K562 (cell line): ENCODE results near the gene WWTR1. TPM values are rescaled to one million over a fixed set of nuclear protein-coding genes. Genes with fewer than 3 reads are reported as not detected.

ENCODE experiments used
- ATAC-seq: fragments of 200-7000 bp; cut with Tn5 transposase; 3 replicates; pipeline ENCODE4 v1.9.1; 2020; ENCODE audit warnings: moderate library complexity
- BruUV-seq: library from RNA; stranded (reverse); fragments of 400-500 nt; replicated peaks from 2 replicates; lab custom pipeline; 2021; lab: Mats Ljungman, UMichigan
- CTCF ChIA-PET: fragments of 300-600 bp; formaldehyde crosslinking; extraction: SDS; loops from one replicate; lab custom pipeline; 2021; ENCODE audit warnings: low intra/inter-chr PET ratio; lab: Yijun Ruan, JAX
- POLR2A ChIA-PET: fragments of 300-600, 350-650 bp; sonication (Branson Sonifier 250); formaldehyde crosslinking; extraction: SDS; loops from one replicate; lab custom pipeline; 2021; ENCODE audit warnings: antibody characterized with exemption, inconsistent platforms; lab: Yijun Ruan, JAX
- DNase-seq, 4 experiments: peaks; one replicate each; pipeline versions ENCODE4 v3.0.0 to v3.0.0-alpha.2; 2011 to 2018; ENCODE audit warnings: low spot score in 3 of 4, mixed read lengths in 3 of 4; ENCODE audit errors: extremely low read depth in 1 of 4
- FAIRE-seq: peaks from 2 replicates; lab custom pipeline; 2011; peaks lifted over from hg19 to GRCh38; lab: Jason Lieb, UNC
- H2AFZ ChIP-seq: 2 replicates; pipeline ENCODE4 v1.6.0; 2011; ENCODE audit warnings: low read depth, low read length, control low read depth, inconsistent platforms
- H3K27ac ChIP-seq: fragments of 200-600 bp; 3 replicates; pipeline ENCODE4 v1.8.0; 2011; ENCODE audit warnings: low read depth, mild to moderate bottlenecking, control low read depth, inconsistent platforms, low read length, moderate library complexity, mixed read lengths; ENCODE audit errors: extremely low read depth
- H3K27me3 ChIP-seq, 2 experiments: fragments of 300-600 bp in 1 of 2; 2 replicates in 1 of 2; 3 replicates in 1 of 2; pipeline versions ENCODE4 v1.6.0 to v1.8.0; 2011; ENCODE audit warnings: inconsistent platforms in 2 of 2, low read length in 2 of 2, mild to moderate bottlenecking in 1 of 2, mixed read lengths in 1 of 2, moderate library complexity in 1 of 2; ENCODE audit not compliant: control insufficient read depth in 2 of 2, insufficient read depth in 2 of 2
- H3K36me3 ChIP-seq: fragments of 300-600 bp; 3 replicates; pipeline ENCODE4 v1.8.0; 2011; ENCODE audit warnings: mild to moderate bottlenecking, low read length, inconsistent platforms; ENCODE audit not compliant: control insufficient read depth, insufficient read depth
- H3K4me1 ChIP-seq, 2 experiments: fragments of 200-600 bp in 1 of 2; replicated peaks in 1 of 2; 2 replicates in 1 of 2; 3 replicates in 1 of 2; pipeline versions ENCODE4 v1.5.1 to v1.8.0; 2011; ENCODE audit warnings: inconsistent platforms in 2 of 2, low read length in 2 of 2, mild to moderate bottlenecking in 1 of 2, mixed read lengths in 1 of 2, moderate library complexity in 1 of 2; ENCODE audit not compliant: control insufficient read depth in 2 of 2, insufficient read depth in 2 of 2
- H3K4me2 ChIP-seq: 2 replicates; pipeline ENCODE4 v1.6.1; 2011; ENCODE audit warnings: low read length, control low read depth, inconsistent platforms, mixed read lengths; ENCODE audit not compliant: insufficient read depth
- H3K4me3 ChIP-seq: fragments of 200-600 bp; sonication (generic), shearing (Covaris generic); 2 replicates; pipeline ENCODE4 v1.5.1; 2016; ENCODE audit warnings: control low read depth, inconsistent platforms
- H3K79me2 ChIP-seq: fragments of 200-600 bp; 3 replicates; pipeline ENCODE4 v1.8.0; 2011; ENCODE audit warnings: low read length, inconsistent platforms; ENCODE audit not compliant: control insufficient read depth, insufficient read depth
- H3K9ac ChIP-seq, 2 experiments: 2 replicates each; pipeline versions ENCODE4 v1.6.0 to v1.6.1; 2011; ENCODE audit warnings: low read depth in 2 of 2, low read length in 2 of 2, control low read depth in 1 of 2, inconsistent platforms in 1 of 2, mild to moderate bottlenecking in 1 of 2, mixed read lengths in 1 of 2; ENCODE audit not compliant: insufficient read depth in 1 of 2
- H3K9me1 ChIP-seq: one replicate; pipeline ENCODE4 v1.6.0; 2011; ENCODE audit warnings: inconsistent platforms, mild to moderate bottlenecking, low read length, moderate library complexity; ENCODE audit not compliant: control insufficient read depth, insufficient read depth
- H3K9me3 ChIP-seq: replicated peaks from 2 replicates; pipeline ENCODE4 v1.5.1; 2011; ENCODE audit warnings: low read depth, low read length, inconsistent platforms; ENCODE audit not compliant: control insufficient read depth, insufficient read depth
- H4K20me1 ChIP-seq: replicated peaks from 2 replicates; pipeline ENCODE4 v1.6.1; 2011; ENCODE audit warnings: low read length, inconsistent platforms, mixed read lengths; ENCODE audit not compliant: control insufficient read depth, insufficient read depth
- CEBPZ ChIP-seq: fragments of 150-350 bp; IDR thresholded peaks from 2 replicates; pipeline ENCODE4 v1.6.1; 2014; ENCODE audit warnings: low read depth, mild to moderate bottlenecking, low read length, borderline replicate concordance
- CREM ChIP-seq: IDR thresholded peaks from 2 replicates; pipeline ENCODE4 v1.6.1; 2014; ENCODE audit warnings: antibody characterized with exemption, low read depth
- FOXO4 ChIP-seq: fragments of 450-650 bp; formaldehyde crosslinking; IDR thresholded peaks from 2 replicates; pipeline ENCODE4 v1.4.0; 2020; ENCODE audit warnings: mild to moderate bottlenecking, moderate library complexity
- HDAC8 ChIP-seq: fragments of 450-650 bp; IDR thresholded peaks from 2 replicates; pipeline ENCODE4 v1.6.1; 2016; ENCODE audit warnings: mild to moderate bottlenecking, missing genetic modification characterization, moderate library complexity, missing compliant biosample characterization
- MIER1 ChIP-seq: fragments of 450-650 bp; IDR thresholded peaks from 2 replicates; pipeline ENCODE4 v1.6.1; 2016; ENCODE audit warnings: antibody characterized with exemption, mild to moderate bottlenecking, low read depth
- NFIX ChIP-seq: fragments of 250-450 bp; sonication (Bioruptor Pico); IDR thresholded peaks from 2 replicates; pipeline ENCODE4 v1.4.0; 2020; ENCODE audit warnings: low read depth, mild to moderate bottlenecking, moderate library complexity
- NFYB ChIP-seq: IDR thresholded peaks from 2 replicates; pipeline ENCODE4 v1.6.1; 2011; ENCODE audit warnings: mild to moderate bottlenecking, moderate library complexity; ENCODE audit not compliant: insufficient read length; ENCODE audit errors: extremely low read depth
- PRMT5 ChIP-seq: sonication (generic); formaldehyde crosslinking; IDR thresholded peaks from 2 replicates; pipeline ENCODE4 v1.5.0; 2020; ENCODE audit warnings: missing genetic modification reagents
- ZBTB1 ChIP-seq: sonication (generic); formaldehyde crosslinking; IDR thresholded peaks from 2 replicates; pipeline ENCODE4 v1.8.1; 2023; ENCODE audit warnings: missing genetic modification reagents, low read depth, mild to moderate bottlenecking, borderline replicate concordance
- ZNF3 ChIP-seq: fragments of 250-450 bp; sonication (Bioruptor Pico); IDR thresholded peaks from 2 replicates; pipeline ENCODE4 v1.5.0; 2021; ENCODE audit warnings: mild to moderate bottlenecking, moderate library complexity
- ZNF551 ChIP-seq: fragments of 250-450 bp; sonication (Bioruptor Pico); IDR thresholded peaks from 2 replicates; pipeline ENCODE4 v1.5.0; 2021; ENCODE audit warnings: mild to moderate bottlenecking, moderate library complexity
- ZNF696 ChIP-seq: fragments of 250-450 bp; sonication (Bioruptor Pico); conservative IDR thresholded peaks from 2 replicates; pipeline ENCODE4 v1.4.0; 2020; ENCODE audit warnings: mild to moderate bottlenecking, moderate library complexity
- WGBS: fragments of 100-300 bp; shearing (Covaris generic); methylation state at CpG from one replicate; pipeline ENCODE4 v1.1.6; 2016; ENCODE audit warnings: low coverage, mixed read lengths; ENCODE audit not compliant: insufficient coverage; ENCODE audit errors: missing lambda C conversion rate; 5-methylcytosine and 5-hydroxymethylcytosine counted together
- in situ Hi-C: fragments of 300-500 bp; cut with MboI; formaldehyde crosslinking; loops from 4 replicates; pipeline ENCODE4 v1.15.0; 2018; ENCODE audit warnings: inconsistent platforms, mixed read lengths
- intact Hi-C: fragments of 100-400 bp; cut with micrococcal nuclease; formaldehyde crosslinking; loops from 2 replicates; pipeline ENCODE4 v1.14.2; 2022
- polyA plus RNA-seq, 8 experiments: library from polyadenylated mRNA; depleted of rRNA in 4 of 8; stranded (reverse) in 5 of 8; unstranded in 3 of 8; fragments of >200 nt; fragmentation: Nextera tagmentation in 2 of 8; fragmentation: Illumina TruSeq in 1 of 8; extraction: Ambion mirVana in 2 of 8; extraction: Trizol in 1 of 8; gene quantifications; 2 replicates each; pipeline versions ENCODE4 v1.2.1 to v1.2.3, GENCODE V29; 2011 to 2014; ENCODE audit warnings: inconsistent platforms in 1 of 8, missing spikeins in 1 of 8
- total RNA-seq, 7 experiments: library from RNA; depleted of rRNA in 6 of 7; stranded (reverse); fragments of >200 nt in 6 of 7; fragmentation: Illumina TruSeq in 2 of 7; extraction: Trizol in 2 of 7; gene quantifications; 2 replicates each; pipeline versions ENCODE4 v1.2.1 to v1.2.3, GENCODE V29; 2011 to 2021; ENCODE audit warnings: low replicate concordance in 1 of 7

WWTR1 gene
- total and polyA plus RNA-seq, 9 of the 15 experiments (the other 6 are each of a cell fraction or from before 2014, with no cell fraction given): 0.04 to 1.5 (median 0.60) TPM

DNA sequence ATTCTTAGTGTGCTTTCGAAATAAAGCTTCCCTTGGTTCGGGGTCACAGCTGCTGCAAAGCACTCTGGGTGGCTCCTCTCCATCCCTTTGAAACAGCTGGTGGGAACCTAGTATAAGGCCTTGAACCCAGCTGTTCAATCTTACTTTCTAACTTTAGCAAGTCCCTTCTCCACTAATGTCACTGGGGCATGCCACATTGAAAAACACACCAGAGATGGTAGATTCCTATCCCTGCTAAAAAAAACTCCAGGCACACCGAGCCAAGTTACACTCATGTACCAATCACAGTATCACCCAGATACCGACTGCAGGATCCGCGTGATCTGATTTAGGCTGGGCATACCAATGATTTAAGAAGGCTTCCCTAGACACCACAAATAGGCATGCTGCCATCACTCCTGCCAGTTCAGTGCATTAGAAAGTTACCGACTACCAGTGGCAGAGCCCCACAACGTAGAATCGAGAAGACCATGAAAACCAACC, 65.0 kb downstream of the WWTR1 start:
- Histone ChIP-seq H3K4me3 (no peak overlapping the region), H3K9me3 (no peaks in the 10 kb centered on the region), H3K27me3 (peaks cover 8 to 10% of the 10 kb centered on the region in 2 experiments; a peak in 3 of 5 replicates), H3K27ac (no peak overlapping the region), H3K36me3 (no peaks in the 10 kb centered on the region), H4K20me1 (no peaks in the 10 kb centered on the region), H2AFZ (no peak overlapping the region), H3K79me2 (no peaks in the 10 kb centered on the region), H3K4me2 (no peak overlapping the region), H3K9me1 (no peaks in the 10 kb centered on the region), H3K4me1 (no peaks in the 10 kb centered on the region), H3K9ac (no peak overlapping the region)
- FAIRE-seq: no peak
- in situ Hi-C loops (no loop called here), intact Hi-C loops (no loop called here)
- 19% methylated on average over 9 of the region's 9 CpGs for WGBS
- no peak for ATAC-seq
- BruUV-seq: no TSS peak
- CTCF ChIA-PET: no interaction called here
- POLR2A ChIA-PET: no interaction called here
- DNase-seq: no peak
- no peak for TF ChIP-seq FOXO4
- TF ChIP-seq NFIX: no peak
- TF ChIP-seq ZNF3 (CRISPR knock-in tag): no peak
- no peak for TF ChIP-seq ZBTB1 (CRISPR knock-in tag)
- no peak for TF ChIP-seq MIER1
- TF ChIP-seq CEBPZ: no peak
- no peak for TF ChIP-seq CREM
- no peak for TF ChIP-seq PRMT5 (CRISPR knock-in tag)
- no peak for TF ChIP-seq ZNF696 (CRISPR knock-in tag)
- no peak for TF ChIP-seq NFYB
- no peak for TF ChIP-seq ZNF551
- TF ChIP-seq HDAC8: no peak
